Right lobe of liver (tissue), 6 donors: ENCODE results near the gene DUSP2. TPM values are rescaled to one million over a fixed set of nuclear protein-coding genes. Genes with fewer than 3 reads are reported as not detected.

Source experiments
- ATAC-seq, 4 donors: fragments of 200-7000 bp; cut with Tn5 transposase; one replicate each; pipeline ENCODE4 v1.9.1; 2020; ENCODE audit warnings: mild to moderate bottlenecking in 4 of 4, moderate library complexity in 4 of 4
- DNase-seq, 3 donors: peaks; one replicate each; pipeline ENCODE4 v3.0.0-alpha.2; 2020
- H3K27ac ChIP-seq, 3 donors: fragments of 200-600 bp; one replicate each; pipeline ENCODE4 v1.8.0; 2022
- H3K27me3 ChIP-seq, 2 donors: fragments of 200-600 bp; one replicate each; pipeline ENCODE4 v1.8.0; 2022
- H3K36me3 ChIP-seq, 4 donors: fragments of 200-600 bp; sonication (generic) in 1 of 4; one replicate each; pipeline versions ENCODE4 v1.5.1 to v1.8.0; 2017 to 2022; ENCODE audit warnings: control low read depth in 1 of 4
- H3K4me1 ChIP-seq, 4 donors: fragments of 200-600 bp; sonication (generic) in 1 of 4; one replicate each; pipeline versions ENCODE4 v1.5.1 to v1.8.0; 2017 to 2022; ENCODE audit warnings: control low read depth in 1 of 4
- H3K4me3 ChIP-seq, 3 donors: fragments of 200-600 bp; one replicate each; pipeline ENCODE4 v1.8.0; 2022
- H3K9me3 ChIP-seq, 4 donors: fragments of 200-600 bp; sonication (generic) in 1 of 4; one replicate each; pipeline versions ENCODE4 v1.5.1 to v1.8.0; 2017 to 2022; ENCODE audit warnings: control low read depth in 1 of 4
- POLR2A ChIP-seq: fragments of 450-650 bp; IDR thresholded peaks from one replicate; pipeline ENCODE4 v1.6.1; 2017; ENCODE audit warnings: antibody characterized with exemption, mild to moderate bottlenecking
- WGBS: methylation state at CpG from one replicate; pipeline ENCODE4 v1.1.6; 2018; ENCODE audit warnings: low coverage, low lambda C conversion rate; ENCODE audit not compliant: insufficient coverage; ENCODE audit errors: missing lambda C conversion rate; 5-methylcytosine and 5-hydroxymethylcytosine counted together
- intact Hi-C, 2 donors: fragments of 100-400 bp; cut with DNase I; formaldehyde crosslinking; loops; one replicate each; pipeline versions ENCODE4 v1.11.2 to v1.14.1; 2022
- total RNA-seq, 6 experiments: library from RNA; depleted of rRNA in 2 of 6; stranded (reverse); fragments of >200 nt in 2 of 6; fragmentation: NEBNext Ultra II Directional in 3 of 6; extraction: Animal tissue kit (Norgen Biotek cat#: 25700) in 3 of 6; gene quantifications; one replicate each; pipeline versions ENCODE4 v1.1.0 to v1.2.4, GENCODE V29; 2016 to 2023
- TF ChIP-seq, protein P1 (sequence below), 4 donors: fragments of 200-600 bp in 3 of 4; fragments of 450-650 bp in 1 of 4; IDR thresholded peaks; one replicate each; pipeline versions ENCODE4 v1.5.1 to v1.8.0; 2016 to 2022; ENCODE audit warnings: antibody characterized with exemption in 4 of 4, mild to moderate bottlenecking in 2 of 4
- donor health status: DM: no; HTN: yes; CAD: no.
- donor health status: DM: no; HTN: no; CAD: no.
- donor health status: DM: no; HTN: no; CAD: no.
- donor health status: DM: no; HTN: yes; CAD: no.
- donor health status: DM: no; HTN: yes; CAD: no.

DUSP2 gene
- total RNA-seq, 6 experiments from 2014 or later = 0.44 to 2.5 (median 1.2) TPM

DNA sequence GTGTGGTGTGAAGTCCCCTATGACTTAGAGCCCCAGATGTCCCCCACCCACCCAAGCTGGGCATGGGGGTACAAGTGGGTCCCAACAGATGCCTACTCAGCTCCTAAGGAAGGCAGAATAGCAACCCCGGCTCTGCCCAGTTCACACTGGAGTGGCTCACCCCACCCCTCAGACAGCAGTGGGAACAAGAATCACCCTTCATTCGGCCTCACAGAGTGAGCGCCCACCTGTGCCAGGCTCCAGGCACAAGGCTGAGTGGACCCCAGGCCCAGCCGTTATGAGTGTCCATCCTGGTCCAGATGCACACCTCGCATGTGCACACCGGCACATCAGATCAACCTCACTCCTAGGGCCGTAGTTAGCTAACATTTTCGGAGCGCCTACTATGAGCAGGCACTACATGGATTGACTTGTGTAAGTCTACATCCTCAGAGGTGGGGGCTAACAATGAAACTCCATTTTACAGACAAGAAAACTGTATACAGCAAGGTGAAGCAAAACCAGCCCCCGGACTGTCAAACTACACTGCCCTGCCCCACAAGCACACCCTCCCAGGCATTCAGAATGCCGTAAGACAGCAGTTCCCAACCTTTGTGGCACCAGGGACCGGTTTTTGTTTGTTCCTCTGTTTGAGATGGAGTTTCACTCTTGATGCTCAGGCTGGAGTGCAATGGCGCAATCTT is 4.2 kb downstream of the DUSP2 start:
- Histone ChIP-seq H3K36me3 (no peaks in the 10 kb centered on the region), H3K4me3 (no peak overlapping the region), H3K27me3 (no peaks in the 10 kb centered on the region), H3K4me1 (no peaks in the 10 kb centered on the region), H3K27ac (no peak overlapping the region), H3K9me3 (no peaks in the 10 kb centered on the region)
- intact Hi-C loops = no loop called here
- TF ChIP-seq, protein P1, sequence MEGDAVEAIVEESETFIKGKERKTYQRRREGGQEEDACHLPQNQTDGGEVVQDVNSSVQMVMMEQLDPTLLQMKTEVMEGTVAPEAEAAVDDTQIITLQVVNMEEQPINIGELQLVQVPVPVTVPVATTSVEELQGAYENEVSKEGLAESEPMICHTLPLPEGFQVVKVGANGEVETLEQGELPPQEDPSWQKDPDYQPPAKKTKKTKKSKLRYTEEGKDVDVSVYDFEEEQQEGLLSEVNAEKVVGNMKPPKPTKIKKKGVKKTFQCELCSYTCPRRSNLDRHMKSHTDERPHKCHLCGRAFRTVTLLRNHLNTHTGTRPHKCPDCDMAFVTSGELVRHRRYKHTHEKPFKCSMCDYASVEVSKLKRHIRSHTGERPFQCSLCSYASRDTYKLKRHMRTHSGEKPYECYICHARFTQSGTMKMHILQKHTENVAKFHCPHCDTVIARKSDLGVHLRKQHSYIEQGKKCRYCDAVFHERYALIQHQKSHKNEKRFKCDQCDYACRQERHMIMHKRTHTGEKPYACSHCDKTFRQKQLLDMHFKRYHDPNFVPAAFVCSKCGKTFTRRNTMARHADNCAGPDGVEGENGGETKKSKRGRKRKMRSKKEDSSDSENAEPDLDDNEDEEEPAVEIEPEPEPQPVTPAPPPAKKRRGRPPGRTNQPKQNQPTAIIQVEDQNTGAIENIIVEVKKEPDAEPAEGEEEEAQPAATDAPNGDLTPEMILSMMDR (IDR thresholded peaks at IDR 0.05) = no peak
- no peak for TF ChIP-seq POLR2A
- peak in 1 of 3 donors; percentile 21 for DNase-seq
- WGBS = 48% methylated on average over 2 of the region's 13 CpGs
- ATAC-seq = no peak

DNA sequence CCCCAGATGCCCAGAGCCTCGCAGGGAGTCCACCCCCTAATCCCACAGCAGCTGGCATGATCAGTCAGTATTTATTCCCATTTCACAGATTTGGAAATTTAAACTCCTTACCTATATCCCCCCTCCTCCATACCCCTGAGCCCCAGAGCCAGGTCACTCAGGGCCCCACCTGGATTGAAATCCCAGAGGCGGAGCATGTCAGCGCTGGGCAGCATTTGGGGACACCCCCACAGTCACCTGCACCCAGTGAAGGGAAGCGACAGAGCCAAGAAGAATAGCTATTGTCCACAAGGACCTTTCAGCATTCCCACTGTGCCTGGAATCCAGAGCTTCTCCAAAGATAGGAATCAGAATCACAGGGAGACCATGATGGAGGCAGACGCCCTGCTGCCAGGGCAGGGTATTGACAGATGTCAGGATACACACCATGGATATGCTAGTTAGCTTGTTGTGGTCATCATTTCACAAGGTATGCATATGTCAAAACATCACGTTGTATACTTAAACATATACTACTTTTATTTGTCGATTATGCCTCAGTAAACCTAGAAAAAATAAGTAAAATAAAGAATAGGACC is 6.0 kb downstream of the DUSP2 start:
- Histone ChIP-seq H3K4me3 (no peak overlapping the region), H3K27ac (no peak overlapping the region), H3K27me3 (no peaks in the 10 kb centered on the region), H3K4me1 (no peaks in the 10 kb centered on the region), H3K36me3 (no peaks in the 10 kb centered on the region), H3K9me3 (no peaks in the 10 kb centered on the region)
- DNase-seq (no peak), ATAC-seq (no peak)
- 71% methylated on average over 5 of the region's 7 CpGs for WGBS
- TF ChIP-seq, protein P1 (IDR thresholded peaks at IDR 0.05) = no peak
- no peak for TF ChIP-seq POLR2A
- intact Hi-C loops = no loop called here

DNA sequence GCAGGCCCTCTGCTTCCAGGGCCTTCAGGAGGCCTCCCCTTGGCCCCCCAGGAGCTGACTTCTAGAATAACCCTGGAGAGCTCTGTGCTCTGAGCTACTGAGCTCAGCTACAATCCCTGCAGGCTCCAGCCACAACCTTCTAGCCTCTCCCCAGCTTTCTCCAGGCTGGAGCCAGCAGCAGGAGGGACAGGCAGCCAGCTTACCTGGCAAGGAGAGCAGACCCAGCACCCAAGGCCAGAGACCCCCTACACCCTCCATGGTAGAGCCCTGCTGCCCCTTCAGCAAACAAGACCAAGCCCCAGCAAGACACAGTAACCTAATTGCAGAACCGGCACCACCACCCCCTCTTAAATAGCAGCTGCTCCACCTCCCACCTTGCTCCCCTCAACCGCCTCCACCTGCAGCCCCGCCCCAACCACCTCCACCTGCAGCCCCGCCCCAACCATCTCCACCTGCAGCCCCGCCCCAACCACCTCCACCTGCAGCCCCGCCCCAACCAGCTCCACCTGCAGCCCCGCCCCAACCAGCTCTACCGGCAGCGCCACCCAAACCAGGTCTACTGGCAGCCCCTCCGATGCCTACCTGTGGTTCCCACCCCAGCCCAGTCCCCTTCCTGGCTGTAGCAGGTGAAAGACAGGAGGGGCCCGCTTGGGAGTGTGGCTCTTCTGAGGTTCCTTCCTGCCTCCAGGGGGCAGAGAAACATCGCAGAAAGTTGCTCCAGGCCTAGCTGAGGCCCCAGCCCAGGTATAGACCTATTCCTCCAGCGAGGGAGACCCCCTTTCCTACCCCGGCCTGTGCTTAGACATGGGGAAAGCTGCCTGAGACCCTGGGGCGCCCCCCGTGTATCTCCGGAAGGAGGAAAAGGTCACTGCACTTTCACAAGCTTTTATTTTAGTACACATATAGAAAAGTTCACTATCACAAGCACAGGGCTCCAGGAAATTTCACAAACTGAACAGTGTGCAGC is 6.8 kb downstream of the DUSP2 start, which contains the start of gene ASTL:
Gene ASTL (minus strand): TSS at position 324 of the 967 bp plus-strand sequence. CDS start 66 bp downstream, at position 258.
- no peaks in the 10 kb centered on the region for H3K36me3 ChIP-seq
- no peaks in the 10 kb centered on the region for H3K9me3 ChIP-seq
- ATAC-seq (peak; percentile 30 to 75 (median 57)), DNase-seq (no peak)
- H3K4me1 ChIP-seq = no peaks in the 10 kb centered on the region
- no peaks in the 10 kb centered on the region for H3K27me3 ChIP-seq
- 28% methylated on average over 11 of the region's 17 CpGs for WGBS
- H3K4me3 ChIP-seq = no peak within 1 kb of the TSS
- TF ChIP-seq, protein P1 (IDR thresholded peaks at IDR 0.05) = peak; percentile 30 to 40 (median 35)
- TF ChIP-seq POLR2A = no peak
- intact Hi-C loops = no loop called here
- H3K27ac ChIP-seq = no peak within 1 kb of the TSS

DNA sequence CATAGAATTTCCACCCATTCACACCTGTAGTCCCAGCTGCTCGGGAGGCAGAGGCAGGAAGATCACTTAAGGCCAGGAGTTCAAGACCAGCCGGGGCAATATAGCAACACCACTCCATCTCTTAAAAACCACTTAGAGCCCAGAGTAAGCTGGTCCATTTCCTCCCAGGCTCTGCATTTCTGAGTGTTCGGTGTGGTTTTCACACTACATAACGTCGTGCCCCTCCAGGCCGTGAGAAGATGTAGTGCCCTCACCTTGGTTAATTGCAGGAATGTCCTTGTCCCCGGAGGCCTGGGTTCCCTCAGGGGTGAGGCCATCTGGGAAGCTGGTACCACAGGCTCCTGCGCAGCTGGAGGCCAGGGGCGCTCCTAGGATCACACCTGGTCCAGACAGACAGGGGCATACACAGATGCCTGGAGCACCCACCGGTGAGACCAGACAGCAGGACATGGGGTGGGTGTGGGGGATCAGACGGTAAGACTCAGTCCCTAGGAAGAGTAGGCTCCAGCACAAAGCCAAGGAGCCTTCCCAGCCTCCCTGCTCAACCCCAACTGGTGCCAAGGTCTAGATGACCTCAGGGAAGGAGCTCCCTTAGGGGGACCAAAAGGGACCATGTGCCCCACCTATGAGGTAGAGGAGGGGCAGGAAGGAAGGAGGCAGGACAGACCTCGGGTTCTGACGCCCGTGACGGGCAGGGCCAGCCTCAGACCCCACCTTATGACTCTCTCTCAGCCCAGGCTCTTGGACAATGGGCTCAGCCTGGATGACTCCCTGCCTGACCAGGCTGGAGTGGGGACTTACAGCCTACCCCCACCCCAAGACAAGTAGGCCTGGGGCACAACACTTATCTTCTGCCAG is 7.7 kb downstream of the DUSP2 start:
- ATAC-seq (no peak), DNase-seq (no peak)
- Histone ChIP-seq H3K4me1 (no peaks in the 10 kb centered on the region), H3K4me3 (no peak overlapping the region), H3K27me3 (no peaks in the 10 kb centered on the region), H3K36me3 (no peaks in the 10 kb centered on the region), H3K27ac (no peak overlapping the region), H3K9me3 (no peaks in the 10 kb centered on the region)
- WGBS = 67% methylated on average over 11 of the region's 15 CpGs
- intact Hi-C loops = no loop called here
- TF ChIP-seq POLR2A = no peak
- TF ChIP-seq, protein P1 (IDR thresholded peaks at IDR 0.05) = no peak
